Measurements from ENCODE around the gene TBATA.

The TBATA gene

GRCh38 chr10:70753841-70754621, 31.1 kb downstream of the TBATA start:
- no peak for TF ChIP-seq CTCF (IDR thresholded peaks at IDR 0.05)

- TF ChIP-seq CTCF (IDR thresholded peaks at IDR 0.05) = no peak
Observed at GRCh38 chr10:70753026-70753663, 32.0 kb downstream of the TBATA start.

- TF ChIP-seq CTCF (IDR thresholded peaks at IDR 0.05) = no peak
Observed at GRCh38 chr10:70752571-70752970, 32.6 kb downstream of the TBATA start.

- no peak for TF ChIP-seq CTCF (IDR thresholded peaks at IDR 0.05)
Observed at GRCh38 chr10:70751991-70752390, 33.2 kb downstream of the TBATA start.

GRCh38 chr10:70751356-70751755, 33.8 kb downstream of the TBATA start:
- no peak for TF ChIP-seq CTCF (IDR thresholded peaks at IDR 0.05)

- no peak for TF ChIP-seq CTCF (IDR thresholded peaks at IDR 0.05)
Observed at GRCh38 chr10:70750156-70750703, 34.9 kb downstream of the TBATA start.

GRCh38 chr10:70749756-70750155, 35.4 kb downstream of the TBATA start:
- no peak for TF ChIP-seq CTCF (IDR thresholded peaks at IDR 0.05)

Measured in LNCAP (cell line).